ENCODE data around the gene STK36. TPM values are rescaled to one million over a fixed set of nuclear protein-coding genes. Genes with fewer than 3 reads are reported as not detected.

Gene STK36
- total and polyA plus RNA-seq, 2 experiments from 2014 or later: 29.9 to 42.7 TPM

DNA sequence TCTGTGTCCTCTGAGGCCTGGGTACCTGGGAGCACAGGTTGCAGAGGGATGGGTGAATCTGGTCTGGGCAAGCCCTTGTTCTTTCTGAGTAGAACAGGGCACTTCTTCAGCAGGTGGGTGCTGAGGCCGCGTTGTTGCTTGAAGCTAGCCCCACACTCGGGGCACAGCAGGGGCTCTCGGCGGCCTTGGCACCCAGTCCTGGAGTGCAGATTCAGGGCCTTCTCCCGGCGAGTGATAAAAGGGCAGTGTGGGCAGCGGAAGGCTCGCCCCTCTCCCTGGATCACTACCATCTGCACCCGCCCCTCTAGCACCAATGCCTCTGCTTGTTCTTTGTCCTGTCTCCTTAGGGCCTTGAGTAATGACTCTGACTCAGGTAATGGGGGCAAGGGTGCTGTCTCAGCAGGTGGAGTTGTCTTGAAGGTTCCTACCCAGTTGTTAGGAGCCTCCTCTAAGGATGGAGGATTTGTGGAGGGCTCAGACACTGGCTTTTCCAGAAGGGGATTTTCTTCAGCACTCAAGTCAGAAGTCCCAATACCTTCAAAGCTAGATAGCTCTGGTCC, 28.1 kb upstream of the STK36 start:
- 96% methylated on average over 10 of the region's 10 CpGs for WGBS (ENCODE audit: low lambda C conversion rate, missing lambda C conversion rate)
- H2AFZ ChIP-seq: no peak overlapping the region
- H3K79me2 ChIP-seq: peaks cover 5% of the 10 kb centered on the region
- no peaks in the 10 kb centered on the region for H3K9me3 ChIP-seq (ENCODE audit: low read depth)
- no peaks in the 10 kb centered on the region for H4K20me1 ChIP-seq (ENCODE audit: insufficient read depth, poor library complexity, severe bottlenecking)
- H3K4me2 ChIP-seq: no peak overlapping the region
- no peak overlapping the region for H3K27ac ChIP-seq
- no peak overlapping the region for H3K4me3 ChIP-seq
- H3K27me3 ChIP-seq: no peaks in the 10 kb centered on the region
- no peaks in the 10 kb centered on the region for H3K4me1 ChIP-seq (ENCODE audit: insufficient read depth)
- TF ChIP-seq EZH2phosphoT487 (IDR thresholded peaks at IDR 0.05; ENCODE audit: low read depth, severe bottlenecking, unreplicated experiment) (no peak), EZH2 (IDR thresholded peaks at IDR 0.05; ENCODE audit: borderline replicate concordance) (no peak)
- TF ChIP-seq, protein P1, sequence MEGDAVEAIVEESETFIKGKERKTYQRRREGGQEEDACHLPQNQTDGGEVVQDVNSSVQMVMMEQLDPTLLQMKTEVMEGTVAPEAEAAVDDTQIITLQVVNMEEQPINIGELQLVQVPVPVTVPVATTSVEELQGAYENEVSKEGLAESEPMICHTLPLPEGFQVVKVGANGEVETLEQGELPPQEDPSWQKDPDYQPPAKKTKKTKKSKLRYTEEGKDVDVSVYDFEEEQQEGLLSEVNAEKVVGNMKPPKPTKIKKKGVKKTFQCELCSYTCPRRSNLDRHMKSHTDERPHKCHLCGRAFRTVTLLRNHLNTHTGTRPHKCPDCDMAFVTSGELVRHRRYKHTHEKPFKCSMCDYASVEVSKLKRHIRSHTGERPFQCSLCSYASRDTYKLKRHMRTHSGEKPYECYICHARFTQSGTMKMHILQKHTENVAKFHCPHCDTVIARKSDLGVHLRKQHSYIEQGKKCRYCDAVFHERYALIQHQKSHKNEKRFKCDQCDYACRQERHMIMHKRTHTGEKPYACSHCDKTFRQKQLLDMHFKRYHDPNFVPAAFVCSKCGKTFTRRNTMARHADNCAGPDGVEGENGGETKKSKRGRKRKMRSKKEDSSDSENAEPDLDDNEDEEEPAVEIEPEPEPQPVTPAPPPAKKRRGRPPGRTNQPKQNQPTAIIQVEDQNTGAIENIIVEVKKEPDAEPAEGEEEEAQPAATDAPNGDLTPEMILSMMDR (IDR thresholded peaks at IDR 0.05; ENCODE audit: poor library complexity): no peak
- peaks cover 5% of the 10 kb centered on the region for H3K36me3 ChIP-seq (replicated peaks; ENCODE audit: insufficient read depth, low read depth)
- H3K9me2 ChIP-seq (replicated peaks; ENCODE audit: insufficient read depth): no peaks in the 10 kb centered on the region
- DNase-seq (ENCODE audit: low spot score): no peak

DNA sequence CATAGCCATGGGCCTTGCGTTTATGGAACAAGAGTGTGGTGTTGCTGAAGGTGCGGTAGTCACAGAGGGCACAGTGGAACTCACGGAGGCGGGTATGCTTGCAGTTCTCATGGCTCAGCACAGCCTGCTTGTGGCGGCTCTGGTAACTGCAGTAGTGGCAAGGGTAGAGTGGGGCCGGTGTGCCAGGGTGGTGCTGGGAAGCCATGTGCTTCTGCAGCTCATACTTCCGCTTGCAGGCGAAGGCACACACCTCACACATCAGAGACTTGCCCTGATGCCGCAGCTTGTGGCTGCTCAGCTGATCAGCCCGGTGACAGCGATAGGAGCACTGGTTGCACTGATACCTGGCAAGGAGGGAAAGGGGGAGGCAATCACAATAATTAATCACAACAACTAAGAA, 27.2 kb upstream of the STK36 start:
- no peaks in the 10 kb centered on the region for H3K27me3 ChIP-seq
- H3K27ac ChIP-seq: peak overlapping the region; percentile 33
- H4K20me1 ChIP-seq (ENCODE audit: insufficient read depth, poor library complexity, severe bottlenecking): no peaks in the 10 kb centered on the region
- H3K4me2 ChIP-seq: no peak overlapping the region
- H2AFZ ChIP-seq: no peak overlapping the region
- H3K9me2 ChIP-seq (replicated peaks; ENCODE audit: insufficient read depth): no peaks in the 10 kb centered on the region
- no peaks in the 10 kb centered on the region for H3K36me3 ChIP-seq (replicated peaks; ENCODE audit: insufficient read depth, low read depth)
- no peak overlapping the region for H3K4me3 ChIP-seq
- 87% methylated on average over 11 of the region's 11 CpGs for WGBS (ENCODE audit: low lambda C conversion rate, missing lambda C conversion rate)
- H3K4me1 ChIP-seq (ENCODE audit: insufficient read depth): no peaks in the 10 kb centered on the region
- DNase-seq (ENCODE audit: low spot score): no peak
- no peak for TF ChIP-seq EZH2phosphoT487 (IDR thresholded peaks at IDR 0.05; ENCODE audit: low read depth, severe bottlenecking, unreplicated experiment)
- no peak for TF ChIP-seq EZH2 (IDR thresholded peaks at IDR 0.05; ENCODE audit: borderline replicate concordance)
- TF ChIP-seq, protein P1 (IDR thresholded peaks at IDR 0.05; ENCODE audit: poor library complexity): no peak
- H3K79me2 ChIP-seq: peaks cover 5% of the 10 kb centered on the region
- H3K9me3 ChIP-seq (ENCODE audit: low read depth): no peaks in the 10 kb centered on the region

- no peaks in the 10 kb centered on the region for H4K20me1 ChIP-seq (ENCODE audit: insufficient read depth, poor library complexity, severe bottlenecking)
- no peak overlapping the region for H2AFZ ChIP-seq
- H3K27me3 ChIP-seq: no peaks in the 10 kb centered on the region
- WGBS (ENCODE audit: low lambda C conversion rate, missing lambda C conversion rate): 86% methylated on average over 1 of the region's 1 CpG
- H3K27ac ChIP-seq: peak overlapping the region; percentile 79
- H3K9me2 ChIP-seq (replicated peaks; ENCODE audit: insufficient read depth): no peaks in the 10 kb centered on the region
- peaks cover 5% of the 10 kb centered on the region for H3K79me2 ChIP-seq
- TF ChIP-seq, protein P1 (IDR thresholded peaks at IDR 0.05; ENCODE audit: poor library complexity): no peak
- TF ChIP-seq EZH2phosphoT487 (IDR thresholded peaks at IDR 0.05; ENCODE audit: low read depth, severe bottlenecking, unreplicated experiment): no peak
- TF ChIP-seq EZH2 (IDR thresholded peaks at IDR 0.05; ENCODE audit: borderline replicate concordance): no peak
- H3K4me1 ChIP-seq (ENCODE audit: insufficient read depth): no peaks in the 10 kb centered on the region
- DNase-seq (ENCODE audit: low spot score): peak; percentile 42
- no peak overlapping the region for H3K4me3 ChIP-seq
- no peak overlapping the region for H3K4me2 ChIP-seq
- H3K9me3 ChIP-seq (ENCODE audit: low read depth): no peaks in the 10 kb centered on the region
- H3K36me3 ChIP-seq (replicated peaks; ENCODE audit: insufficient read depth, low read depth): no peaks in the 10 kb centered on the region
These were observed 26.8 kb upstream of the STK36 start for GRCh38 chr2:218645126-218645525.
